OCI-LY1 (cell line): Measurements from ENCODE around the gene EPHA4.

Source experiments
- H2AFZ ChIP-seq: fragments of 200-600 bp; sonication (generic), shearing (Covaris generic); 2 replicates; pipeline ENCODE4 v1.6.0; 2014; ENCODE audit warnings: antibody characterized with exemption, mild to moderate bottlenecking, low read length
- H3F3A ChIP-seq: fragments of 200-600 bp; sonication (generic), shearing (Covaris generic); 2 replicates; pipeline ENCODE4 v1.6.0; 2014; ENCODE audit warnings: mild to moderate bottlenecking, antibody characterized with exemption, low read length, moderate library complexity; ENCODE audit not compliant: insufficient read depth
- H3K27ac ChIP-seq: fragments of 200-600 bp; sonication (generic); 2 replicates; pipeline ENCODE4 v1.5.1; 2014; ENCODE audit warnings: low read length, mixed run types, mild to moderate bottlenecking, low read depth; ENCODE audit not compliant: poor library complexity, severe bottlenecking
- H3K27me3 ChIP-seq: fragments of 200-600 bp; sonication (generic); 2 replicates; pipeline ENCODE4 v1.6.0; 2014; ENCODE audit warnings: antibody characterized with exemption, mild to moderate bottlenecking, low read length, moderate library complexity; ENCODE audit not compliant: insufficient read depth
- H3K36me3 ChIP-seq: fragments of 200-600 bp; sonication (generic); 2 replicates; pipeline ENCODE4 v1.6.1; 2014; ENCODE audit warnings: mild to moderate bottlenecking, antibody characterized with exemption, low read length, moderate library complexity, mixed read lengths; ENCODE audit not compliant: insufficient read depth
- H3K4me1 ChIP-seq: fragments of 200-600 bp; sonication (generic); 2 replicates; pipeline ENCODE4 v1.5.1; 2014; ENCODE audit warnings: mild to moderate bottlenecking, low read length, moderate library complexity; ENCODE audit not compliant: insufficient read depth, severe bottlenecking
- H3K4me2 ChIP-seq: fragments of 200-600 bp; sonication (generic), shearing (Covaris generic); 2 replicates; pipeline ENCODE4 v1.6.1; 2014; ENCODE audit warnings: low read length
- H3K4me3 ChIP-seq: fragments of 200-600 bp; sonication (generic); 2 replicates; pipeline ENCODE4 v1.5.1; 2014; ENCODE audit warnings: low read length, low read depth, mild to moderate bottlenecking, mixed read lengths; ENCODE audit not compliant: poor library complexity, severe bottlenecking
- H3K79me2 ChIP-seq: fragments of 200-600 bp; shearing (Covaris generic); 2 replicates; pipeline ENCODE4 v1.6.1; 2016; ENCODE audit warnings: mixed run types, low read length, mixed read lengths; ENCODE audit not compliant: insufficient read depth
- H3K9ac ChIP-seq: fragments of 200-600 bp; sonication (generic), shearing (Covaris generic); 2 replicates; pipeline ENCODE4 v1.6.1; 2014; ENCODE audit warnings: mild to moderate bottlenecking, low read length, mixed read lengths
- H3K9me2 ChIP-seq: fragments of 200-600 bp; sonication (generic), shearing (Covaris generic); 2 replicates; pipeline ENCODE4 v1.6.1; 2014; ENCODE audit warnings: low read depth, mild to moderate bottlenecking, low read length, mixed read lengths
- H3K9me3 ChIP-seq: fragments of 200-600 bp; shearing (Covaris generic); 2 replicates; pipeline ENCODE4 v1.6.1; 2014; ENCODE audit warnings: low read length, mixed read lengths
- H4K20me1 ChIP-seq: fragments of 200-600 bp; sonication (generic), shearing (Covaris generic); 2 replicates; pipeline ENCODE4 v1.6.0; 2016; ENCODE audit warnings: mild to moderate bottlenecking, low read length; ENCODE audit not compliant: insufficient read depth
- EZH2 ChIP-seq: fragments of 200-600 bp; sonication (generic), shearing (Covaris generic); IDR thresholded peaks from 2 replicates; pipeline ENCODE4 v1.8.0; 2017; ENCODE audit warnings: borderline replicate concordance, mixed run types, mild to moderate bottlenecking, antibody characterized with exemption, low read length, moderate library complexity, mixed read lengths
- TF ChIP-seq, protein P1 (sequence below): fragments of 200-600 bp; sonication (generic), shearing (Covaris generic); IDR thresholded peaks from 2 replicates; pipeline ENCODE4 v1.5.1; 2017; ENCODE audit warnings: mild to moderate bottlenecking, antibody characterized with exemption, low read length, moderate library complexity, mixed read lengths

Gene EPHA4

DNA sequence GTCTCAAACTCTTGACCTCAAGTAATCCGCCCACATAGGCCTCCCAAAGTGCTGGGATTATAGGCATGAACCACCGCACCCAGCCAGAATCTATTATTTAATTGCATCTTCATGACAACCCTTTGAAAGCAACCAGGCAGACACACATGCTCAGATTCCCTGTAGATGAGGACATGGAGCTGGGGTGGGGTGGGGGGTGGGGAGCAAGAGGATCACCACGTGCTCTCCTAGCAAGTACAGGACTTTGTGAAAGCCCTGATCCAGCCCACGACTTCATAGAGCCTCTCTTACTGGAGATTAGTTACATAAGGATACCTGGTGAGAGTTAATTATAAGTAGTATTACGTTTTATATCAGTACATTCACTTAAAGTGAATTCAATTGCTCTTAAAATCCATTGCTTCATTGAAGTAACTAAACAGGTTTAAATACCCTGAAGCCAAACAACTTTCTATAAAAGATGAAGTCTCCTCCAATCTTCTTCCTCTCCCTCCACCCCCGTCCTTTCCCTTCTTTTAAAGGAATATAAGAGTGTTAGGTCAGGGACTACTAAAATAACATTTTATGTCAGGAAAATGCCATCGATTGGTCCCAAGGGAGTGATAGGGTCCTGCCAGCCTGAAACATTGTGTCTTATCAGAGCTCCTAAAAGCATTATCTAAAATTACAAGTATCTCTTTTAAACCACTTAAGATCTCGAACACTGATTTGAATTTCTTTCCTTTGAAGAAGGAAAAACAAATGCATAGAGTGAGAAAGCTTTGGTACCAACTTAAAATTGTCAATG, 123.9 kb downstream of the EPHA4 start:
- H3K79me2 ChIP-seq, result no peaks in the 10 kb centered on the region
- no peak overlapping the region for H3K4me3 ChIP-seq
- no peaks in the 10 kb centered on the region for H3K36me3 ChIP-seq
- no peaks in the 10 kb centered on the region for H3F3A ChIP-seq
- no peaks in the 10 kb centered on the region for H4K20me1 ChIP-seq
- no peak for TF ChIP-seq EZH2
- TF ChIP-seq, protein P1, sequence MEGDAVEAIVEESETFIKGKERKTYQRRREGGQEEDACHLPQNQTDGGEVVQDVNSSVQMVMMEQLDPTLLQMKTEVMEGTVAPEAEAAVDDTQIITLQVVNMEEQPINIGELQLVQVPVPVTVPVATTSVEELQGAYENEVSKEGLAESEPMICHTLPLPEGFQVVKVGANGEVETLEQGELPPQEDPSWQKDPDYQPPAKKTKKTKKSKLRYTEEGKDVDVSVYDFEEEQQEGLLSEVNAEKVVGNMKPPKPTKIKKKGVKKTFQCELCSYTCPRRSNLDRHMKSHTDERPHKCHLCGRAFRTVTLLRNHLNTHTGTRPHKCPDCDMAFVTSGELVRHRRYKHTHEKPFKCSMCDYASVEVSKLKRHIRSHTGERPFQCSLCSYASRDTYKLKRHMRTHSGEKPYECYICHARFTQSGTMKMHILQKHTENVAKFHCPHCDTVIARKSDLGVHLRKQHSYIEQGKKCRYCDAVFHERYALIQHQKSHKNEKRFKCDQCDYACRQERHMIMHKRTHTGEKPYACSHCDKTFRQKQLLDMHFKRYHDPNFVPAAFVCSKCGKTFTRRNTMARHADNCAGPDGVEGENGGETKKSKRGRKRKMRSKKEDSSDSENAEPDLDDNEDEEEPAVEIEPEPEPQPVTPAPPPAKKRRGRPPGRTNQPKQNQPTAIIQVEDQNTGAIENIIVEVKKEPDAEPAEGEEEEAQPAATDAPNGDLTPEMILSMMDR, result no peak
- H3K27me3 ChIP-seq, result no peaks in the 10 kb centered on the region
- H2AFZ ChIP-seq, result no peak overlapping the region
- H3K9ac ChIP-seq, result no peak overlapping the region
- H3K9me2 ChIP-seq, result no peaks in the 10 kb centered on the region
- H3K27ac ChIP-seq, result no peak overlapping the region
- no peaks in the 10 kb centered on the region for H3K9me3 ChIP-seq
- no peak overlapping the region for H3K4me2 ChIP-seq
- no peaks in the 10 kb centered on the region for H3K4me1 ChIP-seq

DNA sequence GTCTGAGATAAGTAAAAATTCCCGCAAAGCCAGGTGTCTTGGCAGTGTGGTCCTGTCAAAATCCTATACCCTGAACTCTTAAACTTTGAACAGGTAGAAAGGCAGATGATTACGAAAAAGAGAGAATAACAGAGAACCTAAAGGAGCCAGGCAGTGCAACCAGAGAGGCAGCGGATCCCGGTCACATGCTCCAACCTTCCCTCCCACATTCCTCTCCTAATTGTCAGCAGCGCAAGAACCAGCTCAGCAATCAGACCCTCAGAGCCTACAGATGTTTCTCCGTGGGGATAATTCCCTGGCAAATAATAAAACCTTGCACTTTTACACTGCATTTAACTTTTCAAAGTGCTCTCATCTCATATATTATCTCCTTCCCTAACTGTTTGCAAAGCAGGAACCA, 124.8 kb downstream of the EPHA4 start:
- Histone ChIP-seq H3F3A (no peaks in the 10 kb centered on the region), H3K36me3 (no peaks in the 10 kb centered on the region), H3K27me3 (no peaks in the 10 kb centered on the region), H3K79me2 (no peaks in the 10 kb centered on the region), H3K9me3 (no peaks in the 10 kb centered on the region), H3K9ac (no peak overlapping the region), H3K4me2 (no peak overlapping the region), H3K4me3 (no peak overlapping the region), H3K9me2 (no peaks in the 10 kb centered on the region), H3K27ac (no peak overlapping the region), H2AFZ (no peak overlapping the region), H3K4me1 (no peaks in the 10 kb centered on the region), H4K20me1 (no peaks in the 10 kb centered on the region)
- TF ChIP-seq EZH2, result no peak
- TF ChIP-seq, protein P1, result no peak

DNA sequence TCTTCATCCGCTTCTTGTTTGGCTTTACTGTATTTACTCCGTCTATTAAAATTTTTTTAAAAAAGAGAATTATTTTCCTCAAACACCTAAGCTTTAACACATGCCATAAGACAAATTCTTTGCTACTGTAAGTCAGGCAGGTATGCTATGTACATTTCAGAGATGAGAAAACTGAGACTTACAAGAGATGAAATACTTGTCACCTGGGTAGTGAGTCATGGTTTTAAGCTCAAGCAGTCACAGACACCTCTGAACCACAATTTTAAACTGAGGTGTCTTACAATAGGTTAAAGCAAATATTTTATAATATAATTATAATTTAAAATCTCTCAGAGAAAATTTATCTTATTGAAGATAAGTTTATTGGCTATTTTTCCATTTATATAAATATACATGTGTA, 126.0 kb downstream of the EPHA4 start:
- Histone ChIP-seq H3K9me2 (no peaks in the 10 kb centered on the region), H2AFZ (no peak overlapping the region), H3F3A (no peaks in the 10 kb centered on the region), H3K27me3 (no peaks in the 10 kb centered on the region), H3K4me1 (no peaks in the 10 kb centered on the region), H3K4me3 (no peak overlapping the region), H3K27ac (no peak overlapping the region), H3K79me2 (no peaks in the 10 kb centered on the region), H4K20me1 (no peaks in the 10 kb centered on the region), H3K9me3 (no peaks in the 10 kb centered on the region), H3K4me2 (no peak overlapping the region), H3K9ac (no peak overlapping the region), H3K36me3 (no peaks in the 10 kb centered on the region)
- TF ChIP-seq, protein P1, result no peak
- no peak for TF ChIP-seq EZH2
